HepG2 (cell line): ENCODE results near the gene NDUFS4. TPM values are rescaled to one million over a fixed set of nuclear protein-coding genes. Genes with fewer than 3 reads are reported as not detected.

Experiments used
- ARID4A ChIP-seq: sonication (generic); formaldehyde crosslinking; IDR thresholded peaks from 2 replicates; pipeline ENCODE4 v1.5.0; 2020; ENCODE audit warnings: mild to moderate bottlenecking, missing genetic modification reagents, borderline replicate concordance
- CTCF ChIP-seq: sonication (generic); formaldehyde crosslinking; IDR thresholded peaks from 2 replicates; pipeline ENCODE4 v1.5.0; 2020; ENCODE audit warnings: mild to moderate bottlenecking, missing genetic modification reagents, moderate library complexity
- GMEB1 ChIP-seq: sonication (generic); formaldehyde crosslinking; IDR thresholded peaks from 2 replicates; pipeline ENCODE4 v1.5.1; 2020; ENCODE audit warnings: missing genetic modification reagents, mild to moderate bottlenecking, borderline replicate concordance
- MBNL3 ChIP-seq: fragments of 250-450 bp; sonication (Bioruptor Pico); conservative IDR thresholded peaks from 2 replicates; pipeline ENCODE4 v1.8.0; 2022; ENCODE audit warnings: mild to moderate bottlenecking, inconsistent platforms
- POLR2AphosphoS2 ChIP-seq: IDR thresholded peaks from 2 replicates; pipeline ENCODE4 v1.6.1; 2011; ENCODE audit warnings: low read depth, low read length, improper control_type of control experiment
- RARA ChIP-seq: IDR thresholded peaks from 2 replicates; pipeline ENCODE4 v1.6.1; 2016; ENCODE audit warnings: missing genetic modification reagents, missing compliant biosample characterization
- SALL1 ChIP-seq: sonication (generic); formaldehyde crosslinking; IDR thresholded peaks from 2 replicates; pipeline ENCODE4 v1.8.0; 2022; ENCODE audit warnings: mild to moderate bottlenecking, missing genetic modification reagents
- ZFAT ChIP-seq: sonication (generic); formaldehyde crosslinking; conservative IDR thresholded peaks from 2 replicates; pipeline ENCODE4 v1.8.1; 2023; ENCODE audit warnings: missing genetic modification reagents, inconsistent platforms
- ZNF180 ChIP-seq: sonication (generic); formaldehyde crosslinking; IDR thresholded peaks from 2 replicates; pipeline ENCODE4 v1.4.0; 2020; ENCODE audit warnings: low read depth, missing genetic modification reagents, borderline replicate concordance
- ZNF24 ChIP-seq: fragments of 450-650 bp; IDR thresholded peaks from 2 replicates; pipeline ENCODE4 v1.6.1; 2017; ENCODE audit warnings: antibody characterized with exemption, mild to moderate bottlenecking
- ZNF503 ChIP-seq: sonication (generic); formaldehyde crosslinking; IDR thresholded peaks from 2 replicates; pipeline ENCODE4 v1.4.0; 2020; ENCODE audit warnings: missing genetic modification reagents
- ZNF512 ChIP-seq: sonication (generic); formaldehyde crosslinking; IDR thresholded peaks from 2 replicates; pipeline ENCODE4 v1.4.0; 2020; ENCODE audit warnings: mild to moderate bottlenecking, missing genetic modification reagents
- ZSCAN9 ChIP-seq: IDR thresholded peaks from 2 replicates; pipeline ENCODE4 v1.6.1; 2016; ENCODE audit warnings: borderline replicate concordance
- polyA plus RNA-seq, 8 experiments: library from polyadenylated mRNA; depleted of rRNA in 3 of 8; stranded (reverse) in 7 of 8; unstranded in 1 of 8; fragments of >200 nt; fragmentation: Illumina TruSeq in 4 of 8; extraction: Trizol in 4 of 8; gene quantifications; 2 replicates each; pipeline versions ENCODE4 v1.2.1 to v1.2.3, GENCODE V29; 2011 to 2016; ENCODE audit warnings: low read depth in 4 of 8, missing spikeins in 1 of 8, mixed read lengths in 1 of 8; ENCODE audit not compliant: insufficient read depth in 1 of 8
- total RNA-seq, 5 experiments: library from RNA; depleted of rRNA; stranded (reverse); fragments of >200 nt; fragmentation: Illumina TruSeq; extraction: Trizol; gene quantifications; 2 replicates each; pipeline ENCODE4 v1.2.3, GENCODE V29; 2016; ENCODE audit warnings: low read depth in 1 of 5

Gene NDUFS4
- total and polyA plus RNA-seq, 2 of the 13 experiments (the other 11 are each of a cell fraction or from before 2014, with no cell fraction given), result 121 to 126 TPM

GRCh38 chr5:53560506-53561191, at the start of gene NDUFS4 (continued):
- peak; percentile 32; the same call in 1 of the 2 replicates for TF ChIP-seq RARA (CRISPR knock-in tag)
- TF ChIP-seq ZSCAN9 (CRISPR knock-in tag), result peak; percentile 90
- no peak for TF ChIP-seq ZFAT (CRISPR knock-in tag)
- peak; percentile 52; the same call in 1 of the 2 replicates for TF ChIP-seq GMEB1
- peak; percentile 63; the same call in 1 of the 2 replicates for TF ChIP-seq ZNF24
- TF ChIP-seq ZNF180 (CRISPR knock-in tag), result no peak
- TF ChIP-seq ARID4A (CRISPR knock-in tag), result peak; percentile 71; the same call in 1 of the 2 replicates
- no peak for TF ChIP-seq ZNF512 (CRISPR knock-in tag)
- TF ChIP-seq POLR2AphosphoS2, result no peak
- TF ChIP-seq ZNF503 (CRISPR knock-in tag), result peak; percentile 31; the same call in 1 of the 2 replicates
- TF ChIP-seq SALL1 (CRISPR knock-in tag), result peak; percentile 79
- TF ChIP-seq MBNL3 (CRISPR knock-in tag), result no peak
- TF ChIP-seq CTCF (CRISPR knock-in tag), result no peak
